OCI-LY3 (cell line): ENCODE measurements around the gene C1orf52.

ENCODE experiments used
- H2AFZ ChIP-seq: fragments of 200-600, 300-600 bp; shearing (Covaris generic); 2 replicates; pipeline ENCODE4 v1.6.0; 2014; ENCODE audit warnings: antibody characterized with exemption, low read depth, low read length
- H3K27ac ChIP-seq: fragments of 200-600, 300-600 bp; sonication (generic); 2 replicates; pipeline ENCODE4 v1.5.1; 2014; ENCODE audit warnings: mild to moderate bottlenecking, low read length, moderate library complexity, mixed read lengths
- H3K27me3 ChIP-seq: fragments of 200-600, 300-600 bp; sonication (generic); 2 replicates; pipeline ENCODE4 v1.6.1; 2014; ENCODE audit warnings: low read depth, low read length, mixed read lengths
- H3K36me3 ChIP-seq: fragments of 200-600, 300-600 bp; sonication (generic); replicated peaks from 2 replicates; pipeline ENCODE3; 2014; ENCODE audit warnings: low read depth, low read length, mixed read lengths
- H3K4me1 ChIP-seq: fragments of 300-600, 200-600 bp; sonication (generic); 2 replicates; pipeline ENCODE4 v1.6.1; 2014; ENCODE audit warnings: low read length, mixed read lengths
- H3K4me2 ChIP-seq: fragments of 200-600, 300-600 bp; sonication (generic); 2 replicates; pipeline ENCODE4 v1.6.1; 2014; ENCODE audit warnings: low read length, mixed read lengths
- H3K4me3 ChIP-seq: fragments of 300-600, 200-600 bp; sonication (generic); 2 replicates; pipeline ENCODE4 v1.5.1; 2014; ENCODE audit warnings: antibody characterized with exemption, mild to moderate bottlenecking, low read length, moderate library complexity
- H3K79me2 ChIP-seq: fragments of 300-600, 200-600 bp; shearing (Covaris generic); 2 replicates; pipeline ENCODE4 v1.6.1; 2014; ENCODE audit warnings: mild to moderate bottlenecking, low read length, mixed read lengths
- H3K9ac ChIP-seq: fragments of 300-600, 200-600 bp; shearing (Covaris generic); 2 replicates; pipeline ENCODE4 v1.6.0; 2014; ENCODE audit warnings: mild to moderate bottlenecking, low read length, moderate library complexity
- H3K9me3 ChIP-seq: fragments of 200-600, 300-600 bp; shearing (Covaris generic); 2 replicates; pipeline ENCODE4 v1.6.1; 2014; ENCODE audit warnings: low read length, mixed read lengths; ENCODE audit not compliant: insufficient read depth
- H4K20me1 ChIP-seq: fragments of 200-600, 300-600 bp; sonication (generic); 2 replicates; pipeline ENCODE4 v1.6.1; 2016; ENCODE audit warnings: low read length, mixed read lengths; ENCODE audit not compliant: insufficient read depth
- EZH2phosphoT487 ChIP-seq: fragments of 200-600 bp; shearing (Covaris generic); IDR thresholded peaks from 2 replicates; pipeline ENCODE4 v1.6.1; 2018; ENCODE audit warnings: antibody characterized with exemption, mixed run types, low read depth
- TF ChIP-seq, protein P1 (sequence below): fragments of 200-600, 300-600 bp; sonication (generic); IDR thresholded peaks from 2 replicates; pipeline ENCODE4 v1.5.1; 2014; ENCODE audit warnings: antibody characterized with exemption, low read length, low read depth

C1orf52 gene

GRCh38 chr1:85245891-85246290 is 13.6 kb downstream of the C1orf52 start:
- H3K27ac ChIP-seq = no peak overlapping the region
- peaks cover 2% of the 10 kb centered on the region for H3K4me1 ChIP-seq
- no peaks in the 10 kb centered on the region for H3K27me3 ChIP-seq
- H4K20me1 ChIP-seq = no peaks in the 10 kb centered on the region
- TF ChIP-seq, protein P1, sequence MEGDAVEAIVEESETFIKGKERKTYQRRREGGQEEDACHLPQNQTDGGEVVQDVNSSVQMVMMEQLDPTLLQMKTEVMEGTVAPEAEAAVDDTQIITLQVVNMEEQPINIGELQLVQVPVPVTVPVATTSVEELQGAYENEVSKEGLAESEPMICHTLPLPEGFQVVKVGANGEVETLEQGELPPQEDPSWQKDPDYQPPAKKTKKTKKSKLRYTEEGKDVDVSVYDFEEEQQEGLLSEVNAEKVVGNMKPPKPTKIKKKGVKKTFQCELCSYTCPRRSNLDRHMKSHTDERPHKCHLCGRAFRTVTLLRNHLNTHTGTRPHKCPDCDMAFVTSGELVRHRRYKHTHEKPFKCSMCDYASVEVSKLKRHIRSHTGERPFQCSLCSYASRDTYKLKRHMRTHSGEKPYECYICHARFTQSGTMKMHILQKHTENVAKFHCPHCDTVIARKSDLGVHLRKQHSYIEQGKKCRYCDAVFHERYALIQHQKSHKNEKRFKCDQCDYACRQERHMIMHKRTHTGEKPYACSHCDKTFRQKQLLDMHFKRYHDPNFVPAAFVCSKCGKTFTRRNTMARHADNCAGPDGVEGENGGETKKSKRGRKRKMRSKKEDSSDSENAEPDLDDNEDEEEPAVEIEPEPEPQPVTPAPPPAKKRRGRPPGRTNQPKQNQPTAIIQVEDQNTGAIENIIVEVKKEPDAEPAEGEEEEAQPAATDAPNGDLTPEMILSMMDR = no peak
- no peak for TF ChIP-seq EZH2phosphoT487
- H2AFZ ChIP-seq = no peak overlapping the region
- H3K79me2 ChIP-seq = no peaks in the 10 kb centered on the region
- H3K36me3 ChIP-seq = peaks cover 10% of the 10 kb centered on the region
- no peaks in the 10 kb centered on the region for H3K9me3 ChIP-seq
- no peak overlapping the region for H3K9ac ChIP-seq
- no peak overlapping the region for H3K4me2 ChIP-seq
- no peak overlapping the region for H3K4me3 ChIP-seq

GRCh38 chr1:85245456-85245855 is 14.0 kb downstream of the C1orf52 start:
- H4K20me1 ChIP-seq = no peaks in the 10 kb centered on the region
- no peak overlapping the region for H3K4me3 ChIP-seq
- no peaks in the 10 kb centered on the region for H3K27me3 ChIP-seq
- TF ChIP-seq, protein P1 = no peak
- TF ChIP-seq EZH2phosphoT487 = no peak
- no peak overlapping the region for H2AFZ ChIP-seq
- no peak overlapping the region for H3K9ac ChIP-seq
- H3K4me1 ChIP-seq = peaks cover 7% of the 10 kb centered on the region
- H3K36me3 ChIP-seq = peaks cover 7% of the 10 kb centered on the region
- H3K9me3 ChIP-seq = no peaks in the 10 kb centered on the region
- no peaks in the 10 kb centered on the region for H3K79me2 ChIP-seq
- no peak overlapping the region for H3K27ac ChIP-seq
- no peak overlapping the region for H3K4me2 ChIP-seq

DNA sequence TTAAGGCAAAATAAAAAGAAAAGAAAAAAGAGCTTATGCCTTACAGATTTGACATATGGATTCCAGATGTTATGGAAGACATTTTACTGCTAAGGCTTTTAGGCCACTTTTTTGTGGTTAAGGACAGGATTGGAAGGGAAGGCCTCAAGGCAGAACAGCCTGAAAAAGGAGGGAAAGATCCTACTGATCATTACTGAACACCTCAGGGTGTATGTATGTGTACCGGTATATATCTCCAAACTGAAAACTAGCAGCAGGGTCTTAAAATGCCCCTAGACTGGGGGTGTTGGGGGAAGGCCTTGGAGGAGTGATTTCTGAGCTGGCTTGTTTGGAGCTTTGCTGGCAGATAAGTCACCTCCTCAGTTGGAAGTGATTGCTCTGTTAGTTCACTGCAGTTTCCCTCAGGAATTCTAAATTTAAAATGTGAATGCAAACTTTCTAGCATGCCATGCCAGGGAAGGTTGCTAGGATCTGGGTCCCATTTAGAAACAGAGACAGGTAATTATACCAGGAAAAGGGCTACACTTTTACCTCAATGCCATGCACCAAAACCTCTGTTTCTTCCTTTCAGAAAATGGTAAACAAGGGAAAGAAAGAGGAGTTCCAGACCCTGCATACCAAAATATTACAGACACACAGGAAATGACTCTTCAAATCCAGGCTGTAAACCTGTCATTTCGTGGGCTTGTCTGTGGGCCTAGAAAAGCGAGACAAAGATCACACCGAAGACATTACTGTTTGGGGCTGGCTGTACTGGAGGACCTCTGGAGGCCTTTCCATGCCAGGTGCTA is 15.0 kb downstream of the C1orf52 start:
- Histone ChIP-seq H4K20me1 (no peaks in the 10 kb centered on the region), H3K27ac (no peak overlapping the region), H3K36me3 (no peaks in the 10 kb centered on the region), H3K4me1 (peaks cover 8% of the 10 kb centered on the region), H2AFZ (no peak overlapping the region), H3K9me3 (no peaks in the 10 kb centered on the region), H3K27me3 (no peaks in the 10 kb centered on the region), H3K4me2 (no peak overlapping the region), H3K79me2 (no peaks in the 10 kb centered on the region), H3K9ac (no peak overlapping the region), H3K4me3 (no peak overlapping the region)
- no peak for TF ChIP-seq EZH2phosphoT487
- TF ChIP-seq, protein P1 = no peak

- no peaks in the 10 kb centered on the region for H3K36me3 ChIP-seq
- no peak overlapping the region for H2AFZ ChIP-seq
- H4K20me1 ChIP-seq = no peaks in the 10 kb centered on the region
- no peak overlapping the region for H3K4me3 ChIP-seq
- TF ChIP-seq EZH2phosphoT487 = no peak
- TF ChIP-seq, protein P1 = no peak
- no peak overlapping the region for H3K4me2 ChIP-seq
- no peaks in the 10 kb centered on the region for H3K9me3 ChIP-seq
- peaks cover 8% of the 10 kb centered on the region for H3K4me1 ChIP-seq
- H3K79me2 ChIP-seq = no peaks in the 10 kb centered on the region
- no peak overlapping the region for H3K9ac ChIP-seq
- no peak overlapping the region for H3K27ac ChIP-seq
- no peaks in the 10 kb centered on the region for H3K27me3 ChIP-seq
Measured at GRCh38 chr1:85243372-85243771, 16.1 kb downstream of the C1orf52 start.
